Neuronal stem cell (in vitro differentiated cells): ENCODE measurements around the gene DEAF1.

Experiments used
- DNase-seq: peaks from one replicate; pipeline ENCODE4 v3.0.0-alpha.2; 2013; ENCODE audit warnings: low spot score
- H2AFZ ChIP-seq: one replicate; pipeline ENCODE4 v1.6.1; 2013; ENCODE audit warnings: mild to moderate bottlenecking, low read length, inconsistent platforms
- H2AK5ac ChIP-seq: 2 replicates; pipeline ENCODE4 v1.6.1; 2013; ENCODE audit warnings: low read depth, mild to moderate bottlenecking, inconsistent platforms, low read length, moderate library complexity, mixed read lengths
- H2BK120ac ChIP-seq: 2 replicates; pipeline ENCODE4 v1.6.1; 2013; ENCODE audit warnings: low read depth, mild to moderate bottlenecking, inconsistent platforms, low read length, moderate library complexity, mixed read lengths
- H2BK12ac ChIP-seq: one replicate; pipeline ENCODE4 v1.6.1; 2013; ENCODE audit warnings: low read length, inconsistent platforms
- H2BK15ac ChIP-seq: 2 replicates; pipeline ENCODE4 v1.6.1; 2013; ENCODE audit warnings: mild to moderate bottlenecking, low read length, inconsistent platforms, mixed read lengths
- H2BK5ac ChIP-seq: one replicate; pipeline ENCODE4 v1.6.1; 2013; ENCODE audit warnings: inconsistent platforms, mild to moderate bottlenecking, low read length, moderate library complexity
- H3K14ac ChIP-seq: one replicate; pipeline ENCODE4 v1.6.1; 2013; ENCODE audit warnings: low read length, inconsistent platforms
- H3K18ac ChIP-seq: 2 replicates; pipeline ENCODE4 v1.6.1; 2013; ENCODE audit warnings: low read length, inconsistent platforms
- H3K23ac ChIP-seq: 2 replicates; pipeline ENCODE4 v1.6.1; 2013; ENCODE audit warnings: low read depth, mild to moderate bottlenecking, mixed read lengths, low read length, inconsistent platforms; ENCODE audit not compliant: poor library complexity
- H3K27ac ChIP-seq: replicated peaks from 3 replicates; pipeline ENCODE4 v1.5.1; 2013; ENCODE audit warnings: low read length, inconsistent platforms
- H3K27me3 ChIP-seq, 3 experiments: 2 replicates each; pipeline ENCODE4 v1.6.1; 2013; ENCODE audit warnings: low read length in 3 of 3, mild to moderate bottlenecking in 2 of 3, inconsistent platforms in 1 of 3, low read depth in 1 of 3, mixed read lengths in 1 of 3, moderate library complexity in 1 of 3; ENCODE audit not compliant: control insufficient read depth in 3 of 3, insufficient read depth in 3 of 3
- H3K36me3 ChIP-seq, 2 donors: replicated peaks in 1 of 2; 2 replicates each; pipeline ENCODE4 v1.6.1; 2013; ENCODE audit warnings: low read length in 2 of 2; ENCODE audit not compliant: control insufficient read depth in 2 of 2, insufficient read depth in 2 of 2
- H3K4ac ChIP-seq: 2 replicates; pipeline ENCODE4 v1.6.1; 2013; ENCODE audit warnings: inconsistent platforms, mild to moderate bottlenecking, low read length, moderate library complexity
- H3K4me1 ChIP-seq, 2 donors: 1 replicate in 1 of 2; 2 replicates in 1 of 2; pipeline ENCODE4 v1.6.1; 2013; ENCODE audit warnings: low read length in 2 of 2, low read depth in 1 of 2; ENCODE audit not compliant: control insufficient read depth in 2 of 2, insufficient read depth in 1 of 2
- H3K4me2 ChIP-seq: one replicate; pipeline ENCODE4 v1.6.1; 2013; ENCODE audit warnings: mild to moderate bottlenecking, low read length, inconsistent platforms; ENCODE audit not compliant: insufficient read depth, poor library complexity, severe bottlenecking
- H3K4me3 ChIP-seq, 2 donors: 2 replicates each; pipeline ENCODE4 v1.5.1; 2013; ENCODE audit warnings: low read length in 2 of 2, mild to moderate bottlenecking in 2 of 2, inconsistent platforms in 1 of 2, moderate library complexity in 1 of 2
- H3K79me1 ChIP-seq: one replicate; pipeline ENCODE4 v1.6.1; 2013; ENCODE audit warnings: low read depth, mild to moderate bottlenecking, inconsistent platforms, low read length, moderate library complexity
- H3K9ac ChIP-seq: one replicate; pipeline ENCODE4 v1.6.1; 2013; ENCODE audit warnings: mild to moderate bottlenecking, low read depth, low read length, inconsistent platforms; ENCODE audit not compliant: poor library complexity
- H3K9me3 ChIP-seq, 2 donors: replicated peaks in 1 of 2; 2 replicates each; pipeline versions ENCODE3 to v1.6.1; 2013; ENCODE audit warnings: low read length in 2 of 2, mild to moderate bottlenecking in 2 of 2, inconsistent platforms in 1 of 2, low read depth in 1 of 2, mixed read lengths in 1 of 2, moderate library complexity in 1 of 2; ENCODE audit not compliant: control insufficient read depth in 2 of 2, insufficient read depth in 1 of 2
- H4K8ac ChIP-seq: one replicate; pipeline ENCODE4 v1.6.1; 2013; ENCODE audit warnings: low read depth, mild to moderate bottlenecking, inconsistent platforms, low read length, moderate library complexity
- H4K91ac ChIP-seq: one replicate; pipeline ENCODE4 v1.6.1; 2013; ENCODE audit warnings: low read length, low read depth, mild to moderate bottlenecking, inconsistent platforms; ENCODE audit not compliant: poor library complexity
- WGBS, 2 donors: extraction: QIAGEN DNeasy Blood & Tissue Kit; methylation state at CpG; one replicate each; pipeline ENCODE4 v1.1.7; 2013; ENCODE audit warnings: missing lambda C conversion rate in 2 of 2, mixed read lengths in 1 of 2; ENCODE audit not compliant: insufficient read length in 2 of 2, insufficient replicate concordance in 1 of 2; ENCODE audit errors: extremely low coverage in 2 of 2; 5-methylcytosine and 5-hydroxymethylcytosine counted together

DEAF1 gene

DNA sequence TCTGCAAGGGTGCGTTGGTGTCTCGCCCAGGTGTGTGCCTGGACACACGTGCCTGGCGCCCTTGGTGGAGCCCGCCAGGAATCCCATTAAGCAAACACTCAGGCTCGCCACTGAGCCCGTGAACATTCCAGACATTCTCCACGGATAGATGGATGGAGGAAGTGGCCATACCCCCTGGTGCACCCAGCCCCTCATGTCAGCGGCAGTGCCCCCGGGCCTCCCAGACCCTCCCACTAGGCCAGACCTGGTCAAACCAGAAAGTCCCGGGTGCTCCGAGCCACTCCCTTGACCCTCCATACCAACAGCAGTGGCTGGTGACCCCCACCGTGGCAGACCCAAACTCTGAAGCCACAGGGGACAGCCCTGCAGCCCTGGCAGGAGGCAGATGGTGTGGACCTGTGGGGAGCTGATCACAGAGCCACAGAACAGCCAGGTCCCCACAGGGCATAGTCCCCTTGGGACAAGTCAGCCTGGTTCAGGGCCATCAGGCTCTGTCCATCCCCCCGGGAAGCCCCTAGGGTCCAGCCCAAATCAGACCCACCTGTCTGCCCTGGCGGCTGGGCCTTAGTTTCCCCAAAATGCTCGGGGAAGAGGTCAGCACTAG, 12.9 kb upstream of the DEAF1 start:
- Histone ChIP-seq H2AFZ (no peak overlapping the region), H2BK15ac (peak overlapping the region; percentile 98), H3K9me3 (no peaks in the 10 kb centered on the region), H3K23ac (peak overlapping the region; percentile 85), H3K27ac (no peak overlapping the region), H2BK12ac (peak overlapping the region; percentile 14), H3K9ac (no peak overlapping the region), H3K4me3 (no peak overlapping the region), H4K91ac (no peak overlapping the region), H3K4ac (peak overlapping the region; percentile 53), H3K79me1 (peaks cover 2% of the 10 kb centered on the region), H3K4me1 (peaks cover 12 to 17% of the 10 kb centered on the region in 2 donors), H2AK5ac (peak overlapping the region; percentile 98), H4K8ac (no peak overlapping the region), H3K18ac (peak overlapping the region; percentile 78), H3K36me3 (peaks cover 2 to 9% of the 10 kb centered on the region in 2 donors), H2BK120ac (no peak overlapping the region), H3K4me2 (no peak overlapping the region), H3K14ac (peak overlapping the region; percentile 21), H2BK5ac (no peak overlapping the region), H3K27me3 (peaks cover 0 to 18% (median 0%) of the 10 kb centered on the region in 3 experiments)
- DNase-seq: no peak
- no CpG with 5 or more reads among the region's 16 CpGs for WGBS, 2 donors

DNA sequence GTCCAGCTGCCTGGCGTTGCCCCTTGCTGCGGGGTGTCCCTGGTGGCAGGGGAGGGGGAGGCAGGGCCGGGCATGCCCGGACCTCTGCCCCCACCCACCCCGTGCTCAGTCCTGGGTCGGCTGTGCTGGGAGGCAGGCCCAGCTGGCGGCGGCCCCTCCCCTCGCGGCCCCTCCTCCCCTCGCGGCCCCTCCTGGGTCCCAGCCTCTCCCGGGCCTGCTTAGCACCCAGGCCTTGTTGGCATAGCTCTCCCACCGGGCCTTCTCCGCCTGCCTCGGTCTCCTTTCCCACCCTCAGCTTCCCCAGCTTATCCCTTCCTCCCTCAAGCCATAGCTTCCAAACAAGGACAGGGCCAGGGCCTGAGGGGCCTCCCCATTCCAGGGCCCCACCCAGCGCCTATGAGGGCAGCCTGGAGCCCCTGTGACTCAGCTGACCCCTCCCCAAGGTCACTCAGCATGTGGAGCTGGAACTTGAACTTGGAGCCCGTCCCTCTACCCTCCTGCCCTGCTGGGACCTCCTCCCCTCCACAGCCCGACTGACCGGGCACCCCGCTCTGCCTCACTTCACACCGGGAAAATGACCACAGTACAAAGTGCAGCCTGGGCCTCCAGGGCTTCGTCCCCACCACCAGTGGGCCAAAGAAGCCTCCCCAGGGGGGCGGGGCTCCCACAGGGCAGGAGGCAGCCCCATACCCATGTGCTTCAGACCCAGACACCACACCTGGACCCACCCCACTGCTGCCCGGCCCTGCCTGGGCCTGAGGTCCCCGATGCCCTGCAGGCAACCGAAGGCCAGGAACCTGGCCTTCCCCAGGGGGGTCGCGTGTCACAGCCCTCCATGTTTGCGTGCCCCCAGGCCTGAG, 12.2 kb upstream of the DEAF1 start:
- Histone ChIP-seq H2AK5ac (peak overlapping the region; percentile 98), H3K9ac (peak overlapping the region; percentile 84), H3K36me3 (peaks cover 2 to 9% of the 10 kb centered on the region in 2 donors), H2BK5ac (peak overlapping the region; percentile 75), H2BK12ac (peak overlapping the region; percentile 75), H3K18ac (peak overlapping the region; percentile 78), H3K23ac (peak overlapping the region; percentile 85), H3K27me3 (peaks cover 0 to 18% (median 0%) of the 10 kb centered on the region in 3 experiments), H2AFZ (peak overlapping the region; percentile 74), H4K8ac (peak overlapping the region; percentile 0), H4K91ac (no peak overlapping the region), H3K4me1 (peaks cover 12 to 17% of the 10 kb centered on the region in 2 donors), H2BK120ac (peak overlapping the region; percentile 87), H3K14ac (peak overlapping the region; percentile 82), H3K4ac (peak overlapping the region; percentile 53), H2BK15ac (peak overlapping the region; percentile 98), H3K27ac (no peak overlapping the region), H3K4me3 (peak overlapping the region in 1 of 2 donors; percentile 59), H3K9me3 (no peaks in the 10 kb centered on the region), H3K4me2 (peak overlapping the region; percentile 73), H3K79me1 (peaks cover 2% of the 10 kb centered on the region)
- WGBS, 2 donors: no CpG with 5 or more reads among the region's 30 CpGs
- DNase-seq: no peak

DNA sequence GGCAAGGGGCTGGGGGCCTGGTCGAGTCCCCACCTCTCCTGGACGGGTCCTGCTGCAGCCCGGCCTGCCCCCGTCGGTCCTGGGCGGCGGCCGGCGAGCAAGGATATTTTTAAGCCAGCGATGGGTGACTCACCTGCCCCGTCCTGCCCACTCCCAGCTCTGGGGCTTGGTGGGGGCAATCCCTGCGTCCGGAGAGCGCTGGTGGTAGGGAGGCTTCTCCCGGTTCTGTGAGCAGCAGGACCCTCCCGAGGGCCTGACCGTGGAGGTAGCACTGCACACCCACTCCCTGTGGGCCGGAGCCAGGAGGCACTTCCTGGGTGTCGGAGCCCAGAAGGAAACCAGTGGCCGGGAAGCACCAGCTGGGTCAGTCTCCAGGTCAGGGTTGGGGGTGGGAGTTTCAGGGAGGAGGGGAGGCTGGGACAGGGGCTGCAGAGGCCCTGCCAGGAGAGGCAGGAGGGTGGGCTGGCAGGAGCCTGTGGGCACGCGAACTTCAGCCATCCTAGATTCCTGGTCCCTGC, 11.5 kb upstream of the DEAF1 start:
- H3K79me1 ChIP-seq: peaks cover 2% of the 10 kb centered on the region
- WGBS, 2 donors: no CpG with 5 or more reads among the region's 22 CpGs
- peak overlapping the region; percentile 75 for H2BK5ac ChIP-seq
- peaks cover 2 to 15% of the 10 kb centered on the region in 2 donors for H3K36me3 ChIP-seq
- H3K9ac ChIP-seq: peak overlapping the region; percentile 84
- H2AK5ac ChIP-seq: peak overlapping the region; percentile 98
- peak overlapping the region; percentile 85 for H3K23ac ChIP-seq
- H4K91ac ChIP-seq: no peak overlapping the region
- H3K4me2 ChIP-seq: peak overlapping the region; percentile 73
- peak overlapping the region; percentile 98 for H2BK15ac ChIP-seq
- no peaks in the 10 kb centered on the region for H3K9me3 ChIP-seq
- no peak overlapping the region for H2BK12ac ChIP-seq
- peak overlapping the region; percentile 74 for H2AFZ ChIP-seq
- H3K4me1 ChIP-seq: peaks cover 12 to 17% of the 10 kb centered on the region in 2 donors
- no peak overlapping the region for H3K27ac ChIP-seq
- peak overlapping the region in 1 of 2 donors; percentile 59 for H3K4me3 ChIP-seq
- no peak for DNase-seq
- no peak overlapping the region for H3K4ac ChIP-seq
- H4K8ac ChIP-seq: peak overlapping the region; percentile 0
- H2BK120ac ChIP-seq: peak overlapping the region; percentile 87
- H3K18ac ChIP-seq: peak overlapping the region; percentile 91
- H3K14ac ChIP-seq: no peak overlapping the region
- H3K27me3 ChIP-seq: peaks cover 0 to 18% (median 0%) of the 10 kb centered on the region in 3 experiments
